Stimulated activated CD4-positive, alpha-beta T cell treated with anti-CD3 and anti-CD28 coated beads, TNF-alpha, amount 100 ng/mL, for 24 hours (primary cell): Measurements from ENCODE around the gene DCANP1.
"Not testable (repeated sequence)": the region's sequence is repeated elsewhere in the genome, so short reads cannot be mapped to it uniquely, and the experiment has no call there.

ENCODE experiments used
- DNase-seq, 3 experiments: peaks; one replicate each; pipeline ENCODE4 v3.0.0-alpha.2; 2020; ENCODE audit warnings: low read depth in 3 of 3

The DCANP1 gene

GRCh38 chr5:135447298-135447929 lies at the start of gene DCANP1:
TSS of gene DCANP1 (minus strand) at chr5:135447348. CDS start at chr5:135447108, 240 bp downstream.
- no peak for DNase-seq

- DNase-seq = not testable (repeated sequence)
Observed at GRCh38 chr5:135495531-135495930, 48.4 kb upstream of the DCANP1 start.

DNA sequence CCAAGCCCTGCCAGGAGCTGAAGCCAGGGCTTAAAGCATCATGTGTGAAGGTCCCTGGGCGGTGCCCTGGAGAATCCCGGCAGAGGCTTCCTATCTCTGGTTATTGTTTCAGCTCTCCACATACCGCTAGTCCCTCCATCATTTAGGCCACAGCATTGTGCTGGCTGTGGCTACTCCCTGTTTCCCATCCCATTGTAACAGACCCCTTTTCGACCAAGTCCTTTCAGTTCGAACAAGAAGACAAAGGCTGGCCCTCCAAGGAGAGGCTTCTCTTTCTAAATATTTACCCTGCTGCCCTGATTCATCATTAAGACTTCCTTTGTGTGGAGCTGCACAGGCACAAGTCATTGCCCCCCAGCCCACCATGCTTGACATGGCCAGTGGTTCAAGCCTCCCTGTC lies 47.0 kb upstream of the DCANP1 start:
- DNase-seq = no peak

DNA sequence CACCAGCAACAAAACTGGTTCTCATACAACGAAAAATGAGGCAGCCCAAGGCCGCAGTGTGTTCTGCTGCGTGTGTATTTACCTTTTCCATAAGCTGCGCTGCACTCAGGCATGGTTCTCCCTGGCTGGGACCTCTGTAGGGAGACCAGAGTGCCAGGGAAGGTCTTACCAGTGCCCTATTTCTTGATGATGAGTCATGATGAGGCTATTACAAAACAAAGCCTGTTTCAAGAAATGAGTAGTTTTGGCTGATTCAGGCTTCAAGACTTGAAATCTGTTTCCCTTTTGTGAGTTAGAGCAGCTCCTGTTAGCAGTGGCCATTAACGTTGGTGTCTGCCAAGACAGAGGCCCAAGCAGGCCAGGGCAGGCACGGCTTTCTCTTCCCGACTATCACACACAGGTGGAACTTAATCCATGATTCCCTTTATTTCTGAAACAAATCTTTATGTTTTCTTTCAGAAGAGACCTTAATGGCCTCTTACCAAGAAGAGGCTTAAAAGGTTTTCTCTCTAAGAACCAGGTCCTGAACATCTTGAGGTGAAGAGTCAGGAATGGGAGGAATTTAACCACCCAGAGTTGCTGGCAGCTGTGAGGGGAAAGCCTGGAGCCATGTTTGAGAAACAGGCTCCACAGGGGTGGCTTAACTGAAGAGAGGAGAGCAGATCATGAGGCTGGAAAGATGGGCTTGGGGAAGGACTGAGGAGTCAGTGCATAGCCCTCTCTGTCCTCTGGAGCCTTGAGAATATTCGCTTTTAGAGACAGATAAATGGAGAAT lies 46.4 kb upstream of the DCANP1 start:
- no peak for DNase-seq

GRCh38 chr5:135492319-135492626 lies 45.1 kb upstream of the DCANP1 start:
- no peak for DNase-seq

DNA sequence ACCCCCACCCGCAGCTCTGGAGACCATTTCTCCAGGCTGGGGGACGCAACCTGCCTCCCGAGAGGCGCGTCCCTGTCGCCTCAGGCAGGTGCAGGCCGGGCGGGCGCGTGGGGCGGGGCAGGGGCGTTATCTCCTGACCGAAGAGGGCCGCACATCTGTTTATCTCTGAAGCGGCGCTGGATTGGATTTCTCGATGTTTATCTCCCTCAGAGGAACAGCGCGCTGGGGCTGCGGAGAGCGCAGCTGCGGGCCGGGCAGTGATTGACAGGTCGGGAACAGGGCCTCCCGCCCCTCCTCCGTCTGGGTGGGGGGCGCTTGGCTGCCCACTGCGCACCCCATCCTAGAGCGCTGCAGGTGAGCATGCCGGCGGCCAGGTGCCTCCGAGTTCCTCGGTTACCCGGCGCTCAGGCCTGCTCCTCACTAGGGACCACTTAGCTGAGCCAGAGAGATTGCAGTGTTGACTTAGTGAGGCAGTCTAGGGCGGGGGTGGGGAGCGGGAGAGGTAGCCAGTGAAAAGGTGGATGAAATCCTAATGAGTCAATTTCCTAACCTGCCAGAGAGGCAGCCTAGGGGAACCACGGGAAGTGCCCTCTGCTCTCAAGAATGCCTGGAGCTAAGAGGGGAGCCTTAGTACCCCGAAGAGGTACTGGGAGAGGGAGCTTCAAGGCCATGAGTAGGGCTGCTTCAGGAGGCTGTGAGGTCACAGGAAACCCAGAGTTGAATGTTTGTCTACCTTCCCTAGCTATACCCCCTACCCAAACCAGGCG lies 44.6 kb upstream of the DCANP1 start:
- no peak for DNase-seq

DNA sequence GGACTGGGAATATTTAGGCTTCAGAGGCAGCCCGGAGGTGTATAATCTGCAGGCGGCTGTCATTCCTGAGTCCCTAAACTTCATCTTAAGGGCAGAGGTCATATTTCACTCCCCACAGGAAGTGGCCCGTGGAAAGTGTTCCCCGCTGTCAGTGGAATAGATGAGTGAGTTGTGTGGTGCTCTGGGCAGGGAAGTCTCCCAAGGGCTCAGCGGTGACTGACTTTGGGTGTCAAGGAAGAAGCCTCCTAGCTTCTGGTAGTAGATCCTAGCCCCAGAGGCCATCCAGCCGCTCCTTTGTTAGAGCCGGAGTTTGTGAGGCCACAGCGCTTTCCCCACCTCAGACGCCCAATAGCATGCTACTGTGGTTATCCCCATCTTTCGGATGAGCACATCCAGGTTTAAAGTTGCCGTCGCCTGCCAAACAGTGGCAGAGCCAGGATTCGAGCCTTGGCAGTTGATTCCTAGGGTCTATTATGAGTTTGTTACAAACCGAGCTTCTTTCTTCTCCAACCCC lies 43.9 kb upstream of the DCANP1 start:
- DNase-seq = no peak

- no peak for DNase-seq
Observed at GRCh38 chr5:135490245-135491037, 43.3 kb upstream of the DCANP1 start.

DNA sequence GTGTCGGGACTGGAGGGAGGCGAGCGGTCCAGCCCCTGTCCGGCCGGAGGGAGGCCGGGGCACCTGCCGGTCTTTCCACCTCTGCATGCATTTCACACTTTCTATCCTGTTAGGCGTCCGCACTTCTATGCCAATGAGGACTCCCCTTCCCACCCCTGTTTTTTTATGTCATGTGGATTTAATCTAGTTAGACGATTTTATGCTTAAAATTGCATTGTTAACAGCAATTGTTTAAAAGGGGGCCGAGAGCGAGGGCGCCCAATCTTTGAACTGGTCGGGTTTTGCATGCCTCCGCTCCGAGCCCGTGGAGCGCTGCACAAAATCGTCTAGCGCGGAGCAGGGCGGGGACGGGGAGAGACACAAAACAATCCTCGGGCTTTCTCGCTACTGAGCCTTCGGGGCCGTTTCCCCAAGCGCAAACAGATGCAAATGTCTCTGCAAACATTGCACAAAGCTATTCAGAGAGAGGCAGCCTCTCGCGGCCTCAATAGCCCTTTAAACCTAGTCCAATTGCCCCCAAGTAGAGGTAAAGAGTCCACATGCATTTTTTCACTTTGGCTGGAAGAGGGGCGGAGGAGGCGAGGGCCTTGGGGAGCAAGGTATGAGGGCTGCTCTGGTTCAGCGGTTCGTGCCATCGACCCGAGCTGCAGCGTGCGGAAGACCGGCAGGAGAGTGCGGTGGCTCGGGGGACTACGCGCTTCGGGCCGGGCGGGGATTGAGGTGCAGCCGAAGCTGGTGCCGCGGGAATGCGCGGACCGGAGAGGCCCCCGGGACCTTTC lies 42.5 kb upstream of the DCANP1 start:
- no peak for DNase-seq

DNA sequence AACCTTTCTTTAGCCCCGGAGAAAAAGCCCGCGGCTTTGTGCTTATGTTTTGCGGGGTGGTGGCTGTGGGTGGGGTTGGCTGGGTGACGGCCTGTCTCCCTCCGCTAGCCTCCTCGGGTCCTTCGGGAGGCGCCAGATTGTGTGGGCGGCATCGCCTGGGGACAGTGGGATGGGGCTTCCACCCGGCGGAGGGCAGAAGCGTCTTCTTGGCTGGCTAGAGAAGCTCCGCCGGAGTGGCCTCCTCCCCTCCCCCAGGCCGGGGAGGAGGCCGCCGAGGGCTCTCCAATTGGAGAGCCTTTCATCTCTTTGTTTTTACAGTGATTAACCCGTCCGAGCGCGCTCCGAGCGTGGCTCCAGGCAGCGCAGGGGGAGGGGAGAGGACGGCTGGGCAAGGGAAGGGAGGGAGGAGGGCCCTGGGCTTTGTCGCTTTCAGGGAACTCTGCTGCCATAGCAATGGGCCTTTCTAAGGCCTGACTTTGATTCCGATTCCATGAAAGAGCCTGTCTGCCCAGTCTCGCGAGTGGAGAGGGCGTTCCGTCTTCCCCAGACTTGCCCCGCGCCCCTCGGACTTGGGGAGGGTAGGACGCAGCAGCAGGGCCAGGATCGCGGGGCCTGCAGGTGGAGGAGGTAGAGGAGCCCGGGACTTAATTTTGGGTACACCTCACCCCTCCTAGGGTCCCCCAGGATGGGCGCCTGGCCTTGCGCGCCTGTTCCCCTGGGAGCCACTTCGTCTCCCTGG lies 41.7 kb upstream of the DCANP1 start:
- no peak for DNase-seq

DNA sequence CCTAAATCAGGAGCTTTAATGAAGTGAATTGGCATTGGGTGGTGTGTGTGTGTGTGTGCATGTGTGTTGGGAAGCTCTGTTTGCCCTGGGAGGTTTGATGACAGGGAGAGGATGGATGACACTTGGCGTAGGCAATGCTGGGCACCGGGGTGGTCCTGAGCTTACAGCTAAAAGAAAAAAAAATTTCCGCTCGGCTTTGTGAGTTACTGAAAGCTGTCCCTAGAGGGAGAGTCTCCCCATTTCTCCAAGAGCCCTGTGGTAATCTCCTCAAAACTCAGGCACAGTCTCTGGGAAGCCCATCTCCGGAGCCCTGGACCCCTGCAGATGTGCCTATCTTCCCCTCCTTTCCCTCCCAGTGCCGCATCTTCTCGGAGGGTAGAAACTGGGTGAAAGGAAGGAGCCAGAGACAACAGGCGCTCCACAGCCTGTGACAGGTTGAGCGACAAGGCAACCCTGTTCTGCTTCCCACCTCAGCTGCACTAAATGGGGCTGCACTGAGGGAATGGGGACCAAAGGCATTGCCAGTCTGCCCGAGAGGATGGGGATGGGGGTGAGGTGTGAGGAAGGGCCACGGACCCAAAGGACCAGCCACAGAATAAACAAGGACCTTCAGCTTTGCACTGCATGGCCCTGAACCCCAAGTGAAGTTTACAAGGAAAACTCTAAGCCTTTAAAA lies 40.8 kb upstream of the DCANP1 start:
- DNase-seq = no peak

GRCh38 chr5:135487037-135487395 lies 39.9 kb upstream of the DCANP1 start:
- DNase-seq = no peak

GRCh38 chr5:135486131-135487036 lies 39.2 kb upstream of the DCANP1 start:
- no peak for DNase-seq

- DNase-seq = no peak
Observed at GRCh38 chr5:135484674-135485086, 37.5 kb upstream of the DCANP1 start.

- DNase-seq = no peak
Observed at GRCh38 chr5:135483254-135483653, 36.1 kb upstream of the DCANP1 start.

- DNase-seq = no peak
Observed at GRCh38 chr5:135482381-135482933, 35.3 kb upstream of the DCANP1 start.

DNA sequence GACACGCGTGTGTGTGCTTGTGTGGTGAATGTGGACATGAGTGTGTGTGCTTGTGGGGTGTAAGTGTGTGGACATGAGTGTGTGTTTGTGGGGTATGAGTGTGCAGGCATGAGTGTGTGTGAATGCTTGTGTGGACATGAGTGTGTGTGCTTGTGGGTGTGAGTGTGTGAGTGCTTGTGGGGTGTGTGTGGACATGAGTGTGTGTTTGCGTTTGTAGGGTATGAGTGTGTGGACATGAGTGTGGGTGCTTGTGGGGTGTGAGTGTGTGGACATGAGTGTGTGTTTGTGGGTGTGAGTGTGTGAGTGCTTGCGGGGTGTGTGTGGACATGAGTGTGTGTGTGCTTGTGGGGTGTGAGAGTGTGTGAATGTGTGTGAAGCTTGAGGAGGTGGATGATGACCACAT lies 34.8 kb upstream of the DCANP1 start:
- DNase-seq = no peak

- no peak for DNase-seq
Observed at GRCh38 chr5:135481387-135481786, 34.2 kb upstream of the DCANP1 start.
